Measurements from ENCODE around the gene ZCCHC17.
"Not testable (repeated sequence)": the region's sequence is repeated elsewhere in the genome, so short reads cannot be mapped to it uniquely, and the experiment has no call there.

Gene ZCCHC17, protein sequence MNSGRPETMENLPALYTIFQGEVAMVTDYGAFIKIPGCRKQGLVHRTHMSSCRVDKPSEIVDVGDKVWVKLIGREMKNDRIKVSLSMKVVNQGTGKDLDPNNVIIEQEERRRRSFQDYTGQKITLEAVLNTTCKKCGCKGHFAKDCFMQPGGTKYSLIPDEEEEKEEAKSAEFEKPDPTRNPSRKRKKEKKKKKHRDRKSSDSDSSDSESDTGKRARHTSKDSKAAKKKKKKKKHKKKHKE

DNA sequence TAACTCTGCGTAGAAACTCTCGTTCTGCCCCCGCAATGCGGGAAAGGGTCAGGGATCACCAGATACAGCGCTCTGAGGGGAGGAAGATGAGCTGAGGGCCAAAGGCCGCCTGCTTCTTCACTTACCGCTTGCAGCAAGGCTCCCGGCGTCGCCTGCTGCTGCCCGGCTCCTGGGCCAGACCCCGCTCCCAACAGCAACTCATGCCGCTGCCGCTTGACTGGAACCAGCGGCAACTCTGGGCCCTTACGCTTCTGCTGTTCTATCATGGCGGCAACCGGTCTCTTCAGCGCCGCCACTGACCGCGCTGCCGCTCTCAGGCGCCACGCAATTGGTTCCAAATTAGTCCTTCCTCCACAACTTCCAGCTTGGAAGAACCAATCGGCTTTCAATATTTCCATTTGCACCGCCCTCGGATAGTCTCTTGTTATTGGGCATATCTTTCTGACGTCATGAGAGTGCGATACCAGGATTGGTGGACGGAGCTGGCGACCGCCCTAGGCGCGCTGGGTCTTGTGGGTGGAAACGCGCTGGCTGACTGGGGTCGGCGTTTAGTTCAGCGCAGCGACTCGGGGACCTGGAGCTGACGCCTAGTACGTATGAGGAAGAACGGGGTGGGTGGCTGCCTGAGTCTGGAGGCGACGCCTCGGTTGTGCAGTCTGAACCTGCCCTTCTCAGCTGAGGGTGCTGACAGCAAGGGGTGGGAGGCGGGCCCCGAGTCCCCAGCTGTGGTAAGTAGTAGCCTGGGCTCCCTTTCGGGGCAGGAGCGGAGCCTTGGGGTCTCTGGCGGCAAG, at the start of gene ZCCHC17, which contains the start of gene SNRNP40:
Gene ZCCHC17 (plus strand): TSS at position 547 of the 791 bp plus-strand sequence. CDS start 13,067 bp downstream, outside the sequence.
Gene SNRNP40 (minus strand): TSS at position 303 of the 791 bp plus-strand sequence. CDS start 37 bp downstream, at position 266.
- DNase-seq = peak; percentile 99

GRCh38 chr1:31248276-31248675, 48.6 kb upstream of the ZCCHC17 start:
- no peak for DNase-seq

- DNase-seq = no peak
Measured at GRCh38 chr1:31249854-31250253, 47.0 kb upstream of the ZCCHC17 start.

DNA sequence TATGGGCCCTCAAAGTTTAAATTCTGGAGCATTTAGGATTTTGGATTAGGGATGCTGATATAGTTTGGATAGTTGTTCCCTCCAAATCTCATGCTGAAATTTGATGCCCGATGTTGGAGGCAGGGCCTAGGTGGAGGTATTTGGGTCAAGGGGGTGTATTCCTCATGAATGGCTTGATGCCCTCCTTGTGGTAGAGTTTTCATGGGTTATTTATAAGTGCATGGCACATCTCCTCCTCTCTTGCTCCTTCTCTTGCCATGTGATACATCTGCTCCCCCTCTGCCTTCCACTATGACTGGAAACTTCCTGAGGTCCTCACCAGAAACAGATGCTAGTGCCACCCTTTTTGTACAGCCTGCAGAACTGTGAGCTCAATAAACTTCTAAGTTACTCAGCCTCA, 39.6 kb upstream of the ZCCHC17 start:
- no peak for DNase-seq

DNA sequence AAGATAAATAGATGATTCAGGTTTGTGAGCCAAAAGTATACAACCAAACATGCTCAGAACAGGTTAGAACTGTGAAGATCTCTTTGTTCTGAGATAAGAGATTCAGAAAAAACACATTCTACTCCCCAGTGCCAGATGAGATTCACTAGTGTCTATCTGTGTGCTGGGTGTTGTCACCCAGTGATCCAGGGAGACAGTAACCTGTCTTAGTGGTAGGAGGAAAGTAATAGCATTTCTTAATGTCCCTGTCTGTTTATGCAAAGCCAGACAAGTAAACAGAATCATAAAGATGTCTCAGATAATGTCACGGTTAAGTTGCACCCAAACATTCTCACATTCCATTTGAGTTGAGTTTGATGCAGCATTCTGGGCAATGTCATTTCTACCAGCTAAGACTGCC, 38.3 kb upstream of the ZCCHC17 start:
- no peak for DNase-seq

GRCh38 chr1:31259746-31260145, 37.1 kb upstream of the ZCCHC17 start:
- no peak for DNase-seq

GRCh38 chr1:31261916-31262315, 34.9 kb upstream of the ZCCHC17 start:
- no peak for DNase-seq

DNA sequence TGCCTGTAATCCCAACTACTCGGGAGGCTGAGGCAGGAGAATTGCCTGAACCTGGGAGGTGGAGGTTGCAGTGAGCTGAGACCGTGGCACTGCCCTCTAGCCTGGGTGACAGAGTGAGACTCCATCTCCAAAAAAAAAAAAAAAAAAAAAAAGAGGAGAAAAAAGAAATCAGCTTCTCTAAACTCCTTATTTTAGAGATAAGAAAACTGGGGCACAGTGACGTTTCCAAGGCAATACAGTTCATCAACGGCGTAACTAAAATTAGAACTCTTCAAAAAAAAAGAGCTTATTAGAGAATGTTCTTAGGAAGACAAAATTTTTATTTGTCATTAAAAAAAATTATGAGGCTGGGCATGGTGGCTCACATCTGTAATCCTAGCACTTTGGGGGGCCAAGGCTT, 34.4 kb upstream of the ZCCHC17 start:
- not testable (repeated sequence) for DNase-seq

DNA sequence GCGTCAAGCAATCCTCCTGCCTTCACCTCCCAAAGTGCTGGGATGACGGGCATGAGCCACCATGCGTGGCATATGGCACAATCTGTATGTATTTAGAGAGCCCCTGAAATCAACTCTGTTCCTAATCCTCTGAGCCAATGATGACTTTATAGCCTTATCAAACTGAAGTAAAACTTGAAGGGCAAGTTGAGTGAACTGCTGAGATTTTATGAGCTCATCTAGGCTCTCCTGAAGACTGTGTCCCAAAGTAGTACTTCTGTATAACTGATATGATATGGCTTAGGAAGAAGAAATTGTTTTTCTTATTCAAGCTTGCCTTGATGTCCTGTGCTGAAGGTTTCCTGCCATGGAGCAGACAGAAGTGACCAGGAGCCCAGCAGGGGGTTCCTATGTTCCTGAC, 33.4 kb upstream of the ZCCHC17 start:
- DNase-seq = no peak

GRCh38 chr1:31264790-31265386, 31.9 kb upstream of the ZCCHC17 start:
- DNase-seq = no peak

- DNase-seq = no peak
Measured at GRCh38 chr1:31266547-31266946, 30.3 kb upstream of the ZCCHC17 start.

- no peak for DNase-seq
Measured at GRCh38 chr1:31272369-31272768, 24.5 kb upstream of the ZCCHC17 start.

GRCh38 chr1:31273619-31274018, 23.2 kb upstream of the ZCCHC17 start:
- DNase-seq = no peak

DNA sequence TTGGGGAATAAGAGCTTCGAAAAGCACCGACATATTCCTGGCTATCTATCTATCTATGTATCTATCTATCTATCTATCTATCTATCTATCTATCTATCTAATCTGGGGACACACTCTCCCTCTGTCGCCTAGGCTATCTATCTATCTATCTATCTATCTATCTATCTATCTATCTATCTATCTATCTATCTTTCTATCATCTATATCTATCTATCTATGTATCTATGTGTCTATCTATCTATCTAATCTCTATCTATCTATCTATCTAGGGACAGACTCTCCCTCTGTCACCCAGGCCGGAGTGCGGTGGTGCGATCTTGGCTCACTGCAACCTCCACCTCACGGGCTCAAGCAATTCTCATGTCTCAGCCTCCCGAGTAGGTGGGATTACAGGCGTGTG, 14.4 kb upstream of the ZCCHC17 start:
- DNase-seq = not testable (repeated sequence)

- DNase-seq = not testable (repeated sequence)
Measured at GRCh38 chr1:31287791-31288190, 9.0 kb upstream of the ZCCHC17 start.

GRCh38 chr1:31289021-31289420, 7.8 kb upstream of the ZCCHC17 start:
- DNase-seq = no peak

DNA sequence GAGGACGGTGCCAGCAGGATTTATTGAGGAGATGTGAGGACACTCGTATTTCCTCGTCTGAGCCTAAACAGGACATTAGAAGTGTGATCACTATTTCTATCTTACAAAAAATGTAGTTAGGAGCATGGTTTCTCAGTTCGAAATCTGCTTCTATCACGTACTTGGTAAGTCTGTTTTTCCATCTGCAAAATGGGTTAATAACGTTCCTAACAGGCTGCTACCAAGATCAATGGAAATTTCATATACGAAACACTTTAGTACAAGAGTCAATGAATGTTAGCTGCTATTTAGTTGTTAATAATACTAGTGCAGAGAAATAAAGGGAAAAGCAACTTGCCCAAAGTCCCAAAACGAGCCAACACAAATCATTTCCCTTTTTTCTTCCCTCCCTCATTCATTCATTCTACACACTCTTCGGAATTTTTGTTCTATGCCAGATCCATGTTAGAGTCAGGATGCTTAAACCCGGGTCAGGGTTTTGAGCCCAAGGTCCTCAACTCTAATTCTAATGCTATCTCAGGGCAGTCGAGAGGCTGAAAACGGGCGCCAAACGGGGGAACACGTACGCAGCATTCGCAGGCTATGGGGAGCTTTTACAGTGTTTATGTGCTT, 852 bp upstream of the ZCCHC17 start:
- DNase-seq = no peak

- peak; percentile 12 for DNase-seq
Measured at GRCh38 chr1:31297277-31298247, 730 bp downstream of the ZCCHC17 start.

GRCh38 chr1:31299365-31299764, 2.5 kb downstream of the ZCCHC17 start:
- DNase-seq = no peak

DNA sequence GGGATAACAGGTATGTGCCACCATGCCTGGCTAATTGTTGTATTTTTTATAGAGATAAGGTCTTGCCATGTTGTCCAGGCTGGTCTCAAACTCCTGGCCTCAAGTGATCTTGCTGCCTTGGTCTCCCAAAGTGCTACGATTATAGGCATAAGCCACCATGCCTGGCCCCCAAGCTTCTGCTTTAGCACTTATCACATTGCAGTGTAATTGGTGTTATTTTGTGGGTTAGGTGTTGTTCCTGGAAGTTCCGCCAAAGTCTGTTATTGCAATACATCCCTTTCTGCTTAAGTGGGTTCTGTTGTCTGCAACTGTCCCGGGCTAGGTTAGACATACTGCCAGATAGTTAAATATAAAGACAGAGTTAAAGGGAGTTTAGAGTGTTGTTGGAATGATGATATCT, 3.4 kb downstream of the ZCCHC17 start:
- DNase-seq = no peak

- no peak for DNase-seq
Measured at GRCh38 chr1:31302709-31303441, 6.0 kb downstream of the ZCCHC17 start.

Measured in NCI-H345 (cell line).